ENCODE measurements around the gene SMAD3.

DNA sequence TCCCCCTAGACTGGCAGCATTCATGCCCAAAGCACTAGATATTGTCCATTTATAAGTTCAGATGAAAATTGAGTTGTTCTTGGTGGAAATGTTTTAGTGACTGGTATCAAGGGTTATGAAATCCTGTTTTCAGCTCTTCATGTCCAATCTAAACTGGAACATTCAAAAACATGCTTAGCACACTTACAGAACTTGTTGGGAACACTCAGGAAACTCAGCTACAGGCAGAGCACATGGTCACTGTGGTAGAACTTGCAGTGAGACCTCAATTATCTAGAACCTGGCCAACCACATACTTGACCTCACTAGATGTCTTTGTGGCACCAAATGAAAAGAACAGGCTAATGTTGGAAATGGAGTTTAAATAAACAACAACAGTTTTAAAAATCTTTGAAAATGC lies 88.8 kb downstream of the SMAD3 start:
- TF ChIP-seq CTCF (conservative IDR thresholded peaks at IDR 0.05; ENCODE audit: low read length) = no peak
- no peak for TF ChIP-seq EZH2phosphoT487 (IDR thresholded peaks at IDR 0.05; ENCODE audit: borderline replicate concordance, low read depth, low read length)
